Esophagus squamous epithelium (tissue), 5 donors: Measurements from ENCODE around the gene REC114. TPM values are rescaled to one million over a fixed set of nuclear protein-coding genes. Genes with fewer than 3 reads are reported as not detected.

Source experiments
- DNase-seq: peaks from one replicate; lab custom pipeline; 2025; lab: John Stamatoyannopoulos, UW
- H3K27ac ChIP-seq, 4 donors: fragments of 200-600 bp; sonication (generic); one replicate each; pipeline ENCODE4 v1.5.1; 2016 to 2019; ENCODE audit warnings: mild to moderate bottlenecking in 1 of 4
- H3K27me3 ChIP-seq, 4 donors: fragments of 200-600 bp; sonication (generic); 1 replicate in 3 of 4; 2 replicates in 1 of 4; pipeline versions ENCODE4 v1.5.1 to v1.6.0; 2017 to 2021; ENCODE audit warnings: antibody characterized with exemption in 1 of 4
- H3K36me3 ChIP-seq, 3 donors: fragments of 200-600 bp; sonication (generic); one replicate each; pipeline ENCODE4 v1.5.1; 2016 to 2019
- H3K4me1 ChIP-seq, 3 donors: fragments of 200-600 bp; sonication (generic); one replicate each; pipeline ENCODE4 v1.5.1; 2017 to 2019
- H3K4me3 ChIP-seq, 4 donors: fragments of 200-600 bp; sonication (generic); 1 replicate in 3 of 4; 2 replicates in 1 of 4; pipeline ENCODE4 v1.5.1; 2016 to 2019; ENCODE audit warnings: mild to moderate bottlenecking in 2 of 4, moderate library complexity in 1 of 4
- H3K9me3 ChIP-seq, 3 donors: fragments of 200-600 bp; sonication (generic); one replicate each; pipeline ENCODE4 v1.5.1; 2016 to 2019
- CTCF ChIP-seq, 6 experiments: fragments of 450-650 bp in 4 of 6; fragments of 200-600 bp in 2 of 6; sonication (generic) in 2 of 6; IDR thresholded peaks; one replicate each; pipeline ENCODE4 v1.5.1; 2016 to 2019; ENCODE audit warnings: antibody characterized with exemption in 6 of 6, mild to moderate bottlenecking in 4 of 6, moderate library complexity in 4 of 6
- POLR2A ChIP-seq, 4 donors: fragments of 450-650 bp; IDR thresholded peaks; one replicate each; pipeline ENCODE4 v1.6.1; 2017; ENCODE audit warnings: antibody characterized with exemption in 4 of 4, mild to moderate bottlenecking in 4 of 4, moderate library complexity in 3 of 4
- WGBS, 2 donors: methylation state at CpG; one replicate each; pipeline ENCODE4 v1.1.5; 2018; 5-methylcytosine and 5-hydroxymethylcytosine counted together
- intact Hi-C: fragments of 100-400 bp; cut with DNase I; formaldehyde crosslinking; loops from one replicate; pipeline ENCODE4 v1.15.0; 2022
- total RNA-seq, 4 donors: library from RNA; depleted of rRNA; stranded (reverse); fragments of >200 nt; gene quantifications; one replicate each; pipeline ENCODE4 v1.1.0, GENCODE V29; 2016
- donor health status: DM: yes; HTN: yes; CAD: no.

Gene REC114
- total RNA-seq, 4 donors from 2014 or later, result not detected

GRCh38 chr15:73455876-73456275 lies 12.9 kb downstream of the REC114 start:
- Histone ChIP-seq H3K27me3 (peaks cover 0 to 8% (median 0%) of the 10 kb centered on the region in 4 donors), H3K4me3 (no peak overlapping the region), H3K36me3 (no peaks in the 10 kb centered on the region), H3K9me3 (no peaks in the 10 kb centered on the region), H3K4me1 (no peaks in the 10 kb centered on the region), H3K27ac (no peak overlapping the region)
- TF ChIP-seq POLR2A (IDR thresholded peaks at IDR 0.05) (no peak), CTCF (IDR thresholded peaks at IDR 0.05) (no peak)
- no peak for DNase-seq
- 54 to 68% methylated on average over 1 of the region's 1 CpG for WGBS, 2 donors
- intact Hi-C loops, result no loop called here

- 45 to 52% methylated on average over 5 of the region's 5 CpGs for WGBS, 2 donors
These were observed 14.4 kb downstream of the REC114 start for GRCh38 chr15:73457334-73457733.

GRCh38 chr15:73460662-73461061 lies 17.7 kb downstream of the REC114 start:
- Histone ChIP-seq H3K4me1 (no peaks in the 10 kb centered on the region), H3K36me3 (no peaks in the 10 kb centered on the region), H3K4me3 (no peak overlapping the region), H3K9me3 (no peaks in the 10 kb centered on the region), H3K27me3 (peaks cover 0 to 14% (median 0%) of the 10 kb centered on the region in 4 donors), H3K27ac (no peak overlapping the region)
- no peak for DNase-seq
- intact Hi-C loops, result no loop called here
- no peak for TF ChIP-seq CTCF (IDR thresholded peaks at IDR 0.05)
- TF ChIP-seq POLR2A (IDR thresholded peaks at IDR 0.05), result no peak

More at GRCh38 chr15:73457334-73457733, 14.4 kb downstream of the REC114 start:
- Histone ChIP-seq H3K27ac (no peak overlapping the region), H3K36me3 (no peaks in the 10 kb centered on the region), H3K4me3 (no peak overlapping the region), H3K4me1 (no peaks in the 10 kb centered on the region), H3K27me3 (peaks cover 0 to 4% (median 0%) of the 10 kb centered on the region in 4 donors), H3K9me3 (no peaks in the 10 kb centered on the region)
- TF ChIP-seq POLR2A (IDR thresholded peaks at IDR 0.05), result no peak
- TF ChIP-seq CTCF (IDR thresholded peaks at IDR 0.05), result no peak
- intact Hi-C loops, result no loop called here
- no peak for DNase-seq

GRCh38 chr15:73464602-73465001 lies 21.6 kb downstream of the REC114 start:
- Histone ChIP-seq H3K27ac (no peak overlapping the region), H3K4me1 (no peaks in the 10 kb centered on the region), H3K27me3 (peaks cover 0 to 21% (median 0%) of the 10 kb centered on the region in 4 donors), H3K9me3 (no peaks in the 10 kb centered on the region), H3K4me3 (no peak overlapping the region), H3K36me3 (no peaks in the 10 kb centered on the region)
- no peak for DNase-seq
- intact Hi-C loops, result no loop called here
- TF ChIP-seq POLR2A (IDR thresholded peaks at IDR 0.05), result no peak
- no peak for TF ChIP-seq CTCF (IDR thresholded peaks at IDR 0.05)
- 33 to 44% methylated on average over 2 of the region's 2 CpGs for WGBS, 2 donors

- no peak overlapping the region for H3K27ac ChIP-seq
- TF ChIP-seq POLR2A (IDR thresholded peaks at IDR 0.05) (no peak), CTCF (IDR thresholded peaks at IDR 0.05) (no peak)
- H3K27me3 ChIP-seq, result peaks cover 0 to 30% (median 0%) of the 10 kb centered on the region in 4 donors
- WGBS, 2 donors, result 64 to 67% methylated on average over 3 of the region's 3 CpGs
- intact Hi-C loops, result no loop called here
- no peaks in the 10 kb centered on the region for H3K9me3 ChIP-seq
- DNase-seq, result no peak
- H3K36me3 ChIP-seq, result no peaks in the 10 kb centered on the region
- no peak overlapping the region for H3K4me3 ChIP-seq
- H3K4me1 ChIP-seq, result no peaks in the 10 kb centered on the region
These were observed 24.8 kb downstream of the REC114 start for GRCh38 chr15:73467758-73468157.
